NCI-H2081 (cell line): ENCODE measurements around the gene TRIM17.
A peak's percentile ranks its signal among the peaks of the same experiment; 100 is the strongest.

Experiments
- DNase-seq, 2 experiments: peaks; one replicate each; lab custom pipeline; 2025; lab: John Stamatoyannopoulos, UW

Gene TRIM17

GRCh38 chr1:228400692-228401454 is 15.8 kb downstream of the TRIM17 start:
- no peak for DNase-seq

GRCh38 chr1:228400237-228400651 is 16.4 kb downstream of the TRIM17 start:
- no peak for DNase-seq

GRCh38 chr1:228399531-228400236 is 17.0 kb downstream of the TRIM17 start:
- DNase-seq, result no peak

GRCh38 chr1:228398741-228399461 is 17.8 kb downstream of the TRIM17 start:
- no peak for DNase-seq

GRCh38 chr1:228397966-228398365 is 18.7 kb downstream of the TRIM17 start:
- DNase-seq, result no peak

GRCh38 chr1:228396770-228397662 is 19.6 kb downstream of the TRIM17 start:
- no peak for DNase-seq

GRCh38 chr1:228394571-228395394 is 21.9 kb downstream of the TRIM17 start:
- no peak for DNase-seq

GRCh38 chr1:228393811-228394570 is 22.7 kb downstream of the TRIM17 start:
- no peak for DNase-seq

GRCh38 chr1:228393268-228393701 is 23.4 kb downstream of the TRIM17 start:
- DNase-seq, result no peak

- DNase-seq, result no peak
Measured at GRCh38 chr1:228392111-228392936, 24.3 kb downstream of the TRIM17 start.

- DNase-seq, result no peak
Measured at GRCh38 chr1:228391411-228392020, 25.1 kb downstream of the TRIM17 start.

GRCh38 chr1:228390649-228391048 is 26.0 kb downstream of the TRIM17 start:
- DNase-seq, result no peak

- DNase-seq, result no peak
Measured at GRCh38 chr1:228387321-228387720, 29.3 kb downstream of the TRIM17 start.

- no peak for DNase-seq
Measured at GRCh38 chr1:228385232-228385631, 31.4 kb downstream of the TRIM17 start.

GRCh38 chr1:228383773-228384172 is 32.9 kb downstream of the TRIM17 start:
- DNase-seq, result no peak

GRCh38 chr1:228381356-228381755 is 35.3 kb downstream of the TRIM17 start:
- DNase-seq, result no peak

- DNase-seq, result no peak
Measured at GRCh38 chr1:228379666-228380065, 37.0 kb downstream of the TRIM17 start.

- peak in 1 of 2 experiments; percentile 18 for DNase-seq
Measured at GRCh38 chr1:228378873-228379460, 37.7 kb downstream of the TRIM17 start.
